K562 (cell line): ENCODE data around the gene ZFP62. TPM values are rescaled to one million over a fixed set of nuclear protein-coding genes. Genes with fewer than 3 reads are reported as not detected.
A peak's percentile ranks its signal among the peaks of the same experiment; 100 is the strongest.

Experiments
- CREM ChIP-seq: IDR thresholded peaks from 2 replicates; pipeline ENCODE4 v1.6.1; 2014; ENCODE audit warnings: antibody characterized with exemption, low read depth
- DLX4 ChIP-seq: fragments of 250-450 bp; sonication (Bioruptor Pico); IDR thresholded peaks from 2 replicates; pipeline ENCODE4 v1.6.1; 2021; ENCODE audit warnings: mild to moderate bottlenecking
- E2F6 ChIP-seq, 2 experiments: IDR thresholded peaks; 2 replicates each; pipeline ENCODE4 v1.6.1; 2011; ENCODE audit warnings: borderline replicate concordance in 1 of 2, control low read depth in 1 of 2, low read depth in 1 of 2, low read length in 1 of 2, mild to moderate bottlenecking in 1 of 2, mixed read lengths in 1 of 2, moderate library complexity in 1 of 2; ENCODE audit not compliant: insufficient read depth in 1 of 2, insufficient read length in 1 of 2, poor library complexity in 1 of 2, severe bottlenecking in 1 of 2; ENCODE audit errors: extremely low read depth in 1 of 2
- ETS2 ChIP-seq: IDR thresholded peaks from 2 replicates; pipeline ENCODE4 v1.6.1; 2016; ENCODE audit warnings: borderline replicate concordance, missing genetic modification characterization, mild to moderate bottlenecking, moderate library complexity, missing compliant biosample characterization; ENCODE audit not compliant: poor library complexity, severe bottlenecking
- GMEB1 ChIP-seq: fragments of 250-450 bp; sonication (Bioruptor Pico); IDR thresholded peaks from 2 replicates; pipeline ENCODE4 v1.4.0; 2020; ENCODE audit warnings: mild to moderate bottlenecking
- LARP7 ChIP-seq: fragments of 450-650 bp; IDR thresholded peaks from 2 replicates; pipeline ENCODE4 v1.6.1; 2016
- NELFE ChIP-seq: IDR thresholded peaks from 2 replicates; pipeline ENCODE4 v1.6.1; 2011; ENCODE audit warnings: mild to moderate bottlenecking; ENCODE audit not compliant: insufficient read depth, insufficient read length
- POLR2A ChIP-seq: fragments of 450-650 bp; conservative IDR thresholded peaks from 2 replicates; pipeline ENCODE4 v1.6.1; 2016
- SMARCA5 ChIP-seq: fragments of 450-650 bp; IDR thresholded peaks from 2 replicates; pipeline ENCODE4 v1.6.1; 2016
- TBP ChIP-seq: optimal IDR thresholded peaks from 2 replicates; pipeline ENCODE3; 2011; ENCODE audit warnings: low read depth, low read length, improper control_type of control experiment
- ZNF282 ChIP-seq: sonication (generic); formaldehyde crosslinking; IDR thresholded peaks from 2 replicates; pipeline ENCODE4 v1.8.1; 2023; ENCODE audit warnings: missing genetic modification reagents
- ZNF408 ChIP-seq: fragments of 250-450 bp; sonication (Bioruptor Pico); IDR thresholded peaks from 2 replicates; pipeline ENCODE4 v1.4.0; 2020; ENCODE audit warnings: low read depth, mild to moderate bottlenecking, moderate library complexity
- ZNF431 ChIP-seq: sonication (generic); formaldehyde crosslinking; IDR thresholded peaks from 2 replicates; pipeline ENCODE4 v1.8.0; 2022; ENCODE audit warnings: mild to moderate bottlenecking, missing genetic modification reagents
- ZNF76 ChIP-seq: fragments of 250-450 bp; sonication (Bioruptor Pico); IDR thresholded peaks from 2 replicates; pipeline ENCODE4 v1.4.0; 2020; ENCODE audit warnings: mild to moderate bottlenecking, moderate library complexity, borderline replicate concordance
- ZNF780A ChIP-seq: fragments of 250-450 bp; sonication (Bioruptor Pico); IDR thresholded peaks from 2 replicates; pipeline ENCODE4 v1.5.0; 2021; ENCODE audit warnings: mild to moderate bottlenecking
- polyA plus RNA-seq, 8 experiments: library from polyadenylated mRNA; depleted of rRNA in 4 of 8; stranded (reverse) in 5 of 8; unstranded in 3 of 8; fragments of >200 nt; fragmentation: Nextera tagmentation in 2 of 8; fragmentation: Illumina TruSeq in 1 of 8; extraction: Ambion mirVana in 2 of 8; extraction: Trizol in 1 of 8; gene quantifications; 2 replicates each; pipeline versions ENCODE4 v1.2.1 to v1.2.3, GENCODE V29; 2011 to 2014; ENCODE audit warnings: inconsistent platforms in 1 of 8, missing spikeins in 1 of 8
- total RNA-seq, 7 experiments: library from RNA; depleted of rRNA in 6 of 7; stranded (reverse); fragments of >200 nt in 6 of 7; fragmentation: Illumina TruSeq in 2 of 7; extraction: Trizol in 2 of 7; gene quantifications; 2 replicates each; pipeline versions ENCODE4 v1.2.1 to v1.2.3, GENCODE V29; 2011 to 2021; ENCODE audit warnings: low replicate concordance in 1 of 7
- TF ChIP-seq, protein P1 (sequence below), 2 experiments: fragments of 150-350 bp in 1 of 2; IDR thresholded peaks; 2 replicates each; pipeline ENCODE4 v1.6.1; 2012 to 2016; ENCODE audit warnings: low read depth in 2 of 2, low read length in 2 of 2, mild to moderate bottlenecking in 1 of 2, moderate library complexity in 1 of 2
- TF ChIP-seq, protein P2 (sequence below): sonication (generic); formaldehyde crosslinking; IDR thresholded peaks from 2 replicates; pipeline ENCODE4 v1.8.0; 2023; ENCODE audit warnings: mild to moderate bottlenecking, missing genetic modification reagents

The ZFP62 gene
- total and polyA plus RNA-seq, 9 of the 15 experiments (the other 6 are each of a cell fraction or from before 2014, with no cell fraction given) = 12.2 to 37.5 (median 25.0) TPM

DNA sequence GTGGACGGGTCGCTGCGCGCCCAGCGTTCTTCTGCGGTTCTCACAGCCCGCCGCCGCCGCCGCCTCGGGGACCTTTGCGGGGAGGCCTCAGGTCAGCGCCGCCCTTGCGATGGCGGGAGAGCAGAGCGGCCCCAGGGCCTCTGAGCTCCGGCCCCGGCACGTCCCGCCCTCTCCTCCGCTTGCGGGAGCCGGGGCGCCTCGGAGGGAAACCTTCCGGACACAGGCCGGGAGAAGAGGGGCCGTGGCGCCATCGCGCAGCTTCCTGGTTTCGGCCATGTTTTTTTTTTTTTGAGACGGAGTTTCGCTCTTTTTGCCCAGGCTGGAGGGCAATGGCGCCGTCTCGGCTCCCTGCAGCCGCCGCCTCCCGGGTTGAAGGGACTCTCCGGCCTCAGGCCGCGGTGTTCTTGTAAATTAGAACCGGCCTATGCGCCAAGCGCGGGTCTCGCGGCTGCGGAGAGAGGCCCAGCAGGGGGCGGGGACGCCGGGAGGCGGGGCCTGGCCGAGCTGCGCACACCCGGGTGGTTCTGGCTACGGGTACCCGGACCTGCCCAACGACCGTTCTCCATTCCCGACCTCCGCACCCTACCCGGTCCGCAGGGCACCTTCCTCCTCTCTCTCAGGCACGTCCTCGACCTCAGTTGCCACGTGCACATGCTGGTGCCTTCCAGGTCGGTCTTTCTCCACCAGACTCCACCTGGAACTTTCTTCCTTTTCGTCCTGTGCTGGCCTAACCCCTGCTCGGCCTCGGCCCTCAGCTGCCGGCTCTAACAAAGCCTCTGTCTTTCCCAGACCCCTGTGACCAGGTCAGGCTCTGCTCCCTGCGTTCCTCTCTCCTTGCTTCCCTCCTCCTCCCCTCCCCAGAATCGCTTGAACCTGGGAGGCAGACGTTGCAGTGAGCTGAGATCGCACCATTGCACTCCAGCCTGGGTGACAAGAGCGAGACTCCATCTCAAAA lies 29.7 kb downstream of the ZFP62 start (continued):
- TF ChIP-seq, protein P1, sequence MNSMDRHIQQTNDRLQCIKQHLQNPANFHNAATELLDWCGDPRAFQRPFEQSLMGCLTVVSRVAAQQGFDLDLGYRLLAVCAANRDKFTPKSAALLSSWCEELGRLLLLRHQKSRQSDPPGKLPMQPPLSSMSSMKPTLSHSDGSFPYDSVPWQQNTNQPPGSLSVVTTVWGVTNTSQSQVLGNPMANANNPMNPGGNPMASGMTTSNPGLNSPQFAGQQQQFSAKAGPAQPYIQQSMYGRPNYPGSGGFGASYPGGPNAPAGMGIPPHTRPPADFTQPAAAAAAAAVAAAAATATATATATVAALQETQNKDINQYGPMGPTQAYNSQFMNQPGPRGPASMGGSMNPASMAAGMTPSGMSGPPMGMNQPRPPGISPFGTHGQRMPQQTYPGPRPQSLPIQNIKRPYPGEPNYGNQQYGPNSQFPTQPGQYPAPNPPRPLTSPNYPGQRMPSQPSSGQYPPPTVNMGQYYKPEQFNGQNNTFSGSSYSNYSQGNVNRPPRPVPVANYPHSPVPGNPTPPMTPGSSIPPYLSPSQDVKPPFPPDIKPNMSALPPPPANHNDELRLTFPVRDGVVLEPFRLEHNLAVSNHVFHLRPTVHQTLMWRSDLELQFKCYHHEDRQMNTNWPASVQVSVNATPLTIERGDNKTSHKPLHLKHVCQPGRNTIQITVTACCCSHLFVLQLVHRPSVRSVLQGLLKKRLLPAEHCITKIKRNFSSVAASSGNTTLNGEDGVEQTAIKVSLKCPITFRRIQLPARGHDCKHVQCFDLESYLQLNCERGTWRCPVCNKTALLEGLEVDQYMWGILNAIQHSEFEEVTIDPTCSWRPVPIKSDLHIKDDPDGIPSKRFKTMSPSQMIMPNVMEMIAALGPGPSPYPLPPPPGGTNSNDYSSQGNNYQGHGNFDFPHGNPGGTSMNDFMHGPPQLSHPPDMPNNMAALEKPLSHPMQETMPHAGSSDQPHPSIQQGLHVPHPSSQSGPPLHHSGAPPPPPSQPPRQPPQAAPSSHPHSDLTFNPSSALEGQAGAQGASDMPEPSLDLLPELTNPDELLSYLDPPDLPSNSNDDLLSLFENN (IDR thresholded peaks at IDR 0.05; ENCODE audit: low read depth in 2 of 2, low read length in 2 of 2) = 0 out of 4 replicates have a peak, but pooled peaks of 1 of the 2 experiments have one; percentile 31
- TF ChIP-seq ZNF408 (CRISPR knock-in tag) (no peak), CREM (no peak), POLR2A (peak; percentile 86), GMEB1 (CRISPR knock-in tag) (no peak), ZNF76 (CRISPR knock-in tag) (no peak), ZNF431 (CRISPR knock-in tag) (0 out of 2 replicates have a peak, but pooled peaks have one; percentile 43), LARP7 (no peak), E2F6 (IDR thresholded peaks at IDR 0.05; ENCODE audit: borderline replicate concordance in 1 of 2, extremely low read depth in 1 of 2, insufficient read depth in 1 of 2, insufficient read length in 1 of 2, low read depth in 1 of 2, low read length in 1 of 2, poor library complexity in 1 of 2, severe bottlenecking in 1 of 2) (peak; percentile 66 to 87), SMARCA5 (no peak), NELFE (no peak), ETS2 (tag) (no peak), ZNF282 (CRISPR knock-in tag) (no peak), DLX4 (CRISPR knock-in tag) (no peak), TBP (peak; percentile 9), ZNF780A (CRISPR knock-in tag) (no peak)
- TF ChIP-seq, protein P2, sequence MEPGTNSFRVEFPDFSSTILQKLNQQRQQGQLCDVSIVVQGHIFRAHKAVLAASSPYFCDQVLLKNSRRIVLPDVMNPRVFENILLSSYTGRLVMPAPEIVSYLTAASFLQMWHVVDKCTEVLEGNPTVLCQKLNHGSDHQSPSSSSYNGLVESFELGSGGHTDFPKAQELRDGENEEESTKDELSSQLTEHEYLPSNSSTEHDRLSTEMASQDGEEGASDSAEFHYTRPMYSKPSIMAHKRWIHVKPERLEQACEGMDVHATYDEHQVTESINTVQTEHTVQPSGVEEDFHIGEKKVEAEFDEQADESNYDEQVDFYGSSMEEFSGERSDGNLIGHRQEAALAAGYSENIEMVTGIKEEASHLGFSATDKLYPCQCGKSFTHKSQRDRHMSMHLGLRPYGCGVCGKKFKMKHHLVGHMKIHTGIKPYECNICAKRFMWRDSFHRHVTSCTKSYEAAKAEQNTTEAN (CRISPR knock-in tag) = no peak
